Panc1 (cell line): ENCODE measurements around the gene PLK5.

ENCODE experiments used
- POLR2AphosphoS5 ChIP-seq: IDR thresholded peaks from 2 replicates; pipeline ENCODE4 v1.6.1; 2012; ENCODE audit warnings: mild to moderate bottlenecking, low read depth, low read length, moderate library complexity
- REST ChIP-seq, 2 experiments: IDR thresholded peaks; 2 replicates each; pipeline ENCODE4 v1.6.1; 2011 to 2012; ENCODE audit warnings: low read depth in 2 of 2, control low read depth in 1 of 2, low read length in 1 of 2, mild to moderate bottlenecking in 1 of 2, moderate library complexity in 1 of 2; ENCODE audit not compliant: insufficient read depth in 1 of 2
- SIN3A ChIP-seq: IDR thresholded peaks from 2 replicates; pipeline ENCODE4 v1.6.1; 2012; ENCODE audit warnings: low read depth, mild to moderate bottlenecking, low read length, moderate library complexity, borderline replicate concordance; ENCODE audit not compliant: insufficient read depth
- TF ChIP-seq, protein P1 (sequence below): fragments of 450-650 bp; IDR thresholded peaks from 2 replicates; pipeline ENCODE4 v1.5.1; 2017; ENCODE audit warnings: mild to moderate bottlenecking

DNA sequence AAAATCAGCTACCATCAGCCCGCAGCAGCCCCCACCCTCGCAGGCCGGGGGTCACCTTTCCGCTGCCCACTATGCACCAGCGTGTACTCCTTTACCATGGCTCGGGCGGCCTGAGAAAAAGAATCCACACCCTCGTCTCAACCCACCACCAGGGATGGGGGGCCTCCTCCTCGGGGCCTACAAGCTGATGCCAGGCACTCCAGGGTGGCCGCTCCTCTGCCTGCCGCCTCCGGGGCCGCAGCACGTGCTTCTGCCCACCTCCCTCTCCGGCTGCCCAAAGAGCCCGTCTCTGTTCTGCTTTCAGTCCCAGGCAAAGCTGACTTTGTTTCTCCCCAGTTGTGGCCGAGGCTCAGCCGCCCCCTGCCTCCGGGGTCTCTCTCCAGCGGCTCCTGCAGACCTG is 55.3 kb downstream of the PLK5 start:
- TF ChIP-seq, protein P1, sequence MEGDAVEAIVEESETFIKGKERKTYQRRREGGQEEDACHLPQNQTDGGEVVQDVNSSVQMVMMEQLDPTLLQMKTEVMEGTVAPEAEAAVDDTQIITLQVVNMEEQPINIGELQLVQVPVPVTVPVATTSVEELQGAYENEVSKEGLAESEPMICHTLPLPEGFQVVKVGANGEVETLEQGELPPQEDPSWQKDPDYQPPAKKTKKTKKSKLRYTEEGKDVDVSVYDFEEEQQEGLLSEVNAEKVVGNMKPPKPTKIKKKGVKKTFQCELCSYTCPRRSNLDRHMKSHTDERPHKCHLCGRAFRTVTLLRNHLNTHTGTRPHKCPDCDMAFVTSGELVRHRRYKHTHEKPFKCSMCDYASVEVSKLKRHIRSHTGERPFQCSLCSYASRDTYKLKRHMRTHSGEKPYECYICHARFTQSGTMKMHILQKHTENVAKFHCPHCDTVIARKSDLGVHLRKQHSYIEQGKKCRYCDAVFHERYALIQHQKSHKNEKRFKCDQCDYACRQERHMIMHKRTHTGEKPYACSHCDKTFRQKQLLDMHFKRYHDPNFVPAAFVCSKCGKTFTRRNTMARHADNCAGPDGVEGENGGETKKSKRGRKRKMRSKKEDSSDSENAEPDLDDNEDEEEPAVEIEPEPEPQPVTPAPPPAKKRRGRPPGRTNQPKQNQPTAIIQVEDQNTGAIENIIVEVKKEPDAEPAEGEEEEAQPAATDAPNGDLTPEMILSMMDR = no peak
- TF ChIP-seq POLR2AphosphoS5 (no peak), SIN3A (no peak), REST (IDR thresholded peaks at IDR 0.05; ENCODE audit: insufficient read depth in 1 of 2, low read depth in 2 of 2, low read length in 1 of 2) (no peak)
